ENCODE measurements around the gene OR52E4. TPM values are rescaled to one million over a fixed set of nuclear protein-coding genes. Genes with fewer than 3 reads are reported as not detected.

Gene OR52E4
- total and polyA plus RNA-seq, 2 experiments from 2014 or later, result not detected

- ATAC-seq (peak; percentile 80), DNase-seq (ENCODE audit: low spot score) (peak; percentile 33)
- Mint-ChIP-seq H3K27ac (peak overlapping the region; percentile 6; the same call in 1 of the 2 replicates), H3K9me3 (peaks cover 8% of the 10 kb centered on the region), H3K4me3 (no peak overlapping the region), H3K36me3 (ENCODE audit: low read depth) (peaks cover 6% of the 10 kb centered on the region; the same call in 2 of the 3 replicates), H3K4me1 (peaks cover 6% of the 10 kb centered on the region; the same call in 2 of the 3 replicates), H3K27me3 (ENCODE audit: insufficient read depth, low read depth, poor library complexity) (no peaks in the 10 kb centered on the region)
- no peaks in the 10 kb centered on the region for H3K36me3 ChIP-seq (ENCODE audit: insufficient read depth)
- no peaks in the 10 kb centered on the region for H3F3A ChIP-seq (replicated peaks; ENCODE audit: low read depth)
- no peak overlapping the region for H3K4me3 ChIP-seq
- TF ChIP-seq ZNF114 (CRISPR knock-in tag; IDR thresholded peaks at IDR 0.05) (no peak), CREB1 (CRISPR knock-in tag; IDR thresholded peaks at IDR 0.05; ENCODE audit: low read depth) (no peak), NANOG (IDR thresholded peaks at IDR 0.05; ENCODE audit: borderline replicate concordance) (no peak), EZH2 (IDR thresholded peaks at IDR 0.05; ENCODE audit: low read depth, unreplicated experiment) (no peak), ZNF331 (CRISPR knock-in tag; IDR thresholded peaks at IDR 0.05; ENCODE audit: low read depth) (no peak), CTCF (conservative IDR thresholded peaks at IDR 0.05; ENCODE audit: low read depth in 2 of 2) (no peak), EZH2phosphoT487 (IDR thresholded peaks at IDR 0.05; ENCODE audit: unreplicated experiment) (no peak), JUNB (IDR thresholded peaks at IDR 0.05; ENCODE audit: unreplicated experiment) (no peak), STAT1 (IDR thresholded peaks at IDR 0.05; ENCODE audit: unreplicated experiment) (no peak), POLR2AphosphoS5 (IDR thresholded peaks at IDR 0.05; ENCODE audit: low read depth) (no peak), ETS1 (IDR thresholded peaks at IDR 0.05) (no peak)
- TF ChIP-seq, protein P1, sequence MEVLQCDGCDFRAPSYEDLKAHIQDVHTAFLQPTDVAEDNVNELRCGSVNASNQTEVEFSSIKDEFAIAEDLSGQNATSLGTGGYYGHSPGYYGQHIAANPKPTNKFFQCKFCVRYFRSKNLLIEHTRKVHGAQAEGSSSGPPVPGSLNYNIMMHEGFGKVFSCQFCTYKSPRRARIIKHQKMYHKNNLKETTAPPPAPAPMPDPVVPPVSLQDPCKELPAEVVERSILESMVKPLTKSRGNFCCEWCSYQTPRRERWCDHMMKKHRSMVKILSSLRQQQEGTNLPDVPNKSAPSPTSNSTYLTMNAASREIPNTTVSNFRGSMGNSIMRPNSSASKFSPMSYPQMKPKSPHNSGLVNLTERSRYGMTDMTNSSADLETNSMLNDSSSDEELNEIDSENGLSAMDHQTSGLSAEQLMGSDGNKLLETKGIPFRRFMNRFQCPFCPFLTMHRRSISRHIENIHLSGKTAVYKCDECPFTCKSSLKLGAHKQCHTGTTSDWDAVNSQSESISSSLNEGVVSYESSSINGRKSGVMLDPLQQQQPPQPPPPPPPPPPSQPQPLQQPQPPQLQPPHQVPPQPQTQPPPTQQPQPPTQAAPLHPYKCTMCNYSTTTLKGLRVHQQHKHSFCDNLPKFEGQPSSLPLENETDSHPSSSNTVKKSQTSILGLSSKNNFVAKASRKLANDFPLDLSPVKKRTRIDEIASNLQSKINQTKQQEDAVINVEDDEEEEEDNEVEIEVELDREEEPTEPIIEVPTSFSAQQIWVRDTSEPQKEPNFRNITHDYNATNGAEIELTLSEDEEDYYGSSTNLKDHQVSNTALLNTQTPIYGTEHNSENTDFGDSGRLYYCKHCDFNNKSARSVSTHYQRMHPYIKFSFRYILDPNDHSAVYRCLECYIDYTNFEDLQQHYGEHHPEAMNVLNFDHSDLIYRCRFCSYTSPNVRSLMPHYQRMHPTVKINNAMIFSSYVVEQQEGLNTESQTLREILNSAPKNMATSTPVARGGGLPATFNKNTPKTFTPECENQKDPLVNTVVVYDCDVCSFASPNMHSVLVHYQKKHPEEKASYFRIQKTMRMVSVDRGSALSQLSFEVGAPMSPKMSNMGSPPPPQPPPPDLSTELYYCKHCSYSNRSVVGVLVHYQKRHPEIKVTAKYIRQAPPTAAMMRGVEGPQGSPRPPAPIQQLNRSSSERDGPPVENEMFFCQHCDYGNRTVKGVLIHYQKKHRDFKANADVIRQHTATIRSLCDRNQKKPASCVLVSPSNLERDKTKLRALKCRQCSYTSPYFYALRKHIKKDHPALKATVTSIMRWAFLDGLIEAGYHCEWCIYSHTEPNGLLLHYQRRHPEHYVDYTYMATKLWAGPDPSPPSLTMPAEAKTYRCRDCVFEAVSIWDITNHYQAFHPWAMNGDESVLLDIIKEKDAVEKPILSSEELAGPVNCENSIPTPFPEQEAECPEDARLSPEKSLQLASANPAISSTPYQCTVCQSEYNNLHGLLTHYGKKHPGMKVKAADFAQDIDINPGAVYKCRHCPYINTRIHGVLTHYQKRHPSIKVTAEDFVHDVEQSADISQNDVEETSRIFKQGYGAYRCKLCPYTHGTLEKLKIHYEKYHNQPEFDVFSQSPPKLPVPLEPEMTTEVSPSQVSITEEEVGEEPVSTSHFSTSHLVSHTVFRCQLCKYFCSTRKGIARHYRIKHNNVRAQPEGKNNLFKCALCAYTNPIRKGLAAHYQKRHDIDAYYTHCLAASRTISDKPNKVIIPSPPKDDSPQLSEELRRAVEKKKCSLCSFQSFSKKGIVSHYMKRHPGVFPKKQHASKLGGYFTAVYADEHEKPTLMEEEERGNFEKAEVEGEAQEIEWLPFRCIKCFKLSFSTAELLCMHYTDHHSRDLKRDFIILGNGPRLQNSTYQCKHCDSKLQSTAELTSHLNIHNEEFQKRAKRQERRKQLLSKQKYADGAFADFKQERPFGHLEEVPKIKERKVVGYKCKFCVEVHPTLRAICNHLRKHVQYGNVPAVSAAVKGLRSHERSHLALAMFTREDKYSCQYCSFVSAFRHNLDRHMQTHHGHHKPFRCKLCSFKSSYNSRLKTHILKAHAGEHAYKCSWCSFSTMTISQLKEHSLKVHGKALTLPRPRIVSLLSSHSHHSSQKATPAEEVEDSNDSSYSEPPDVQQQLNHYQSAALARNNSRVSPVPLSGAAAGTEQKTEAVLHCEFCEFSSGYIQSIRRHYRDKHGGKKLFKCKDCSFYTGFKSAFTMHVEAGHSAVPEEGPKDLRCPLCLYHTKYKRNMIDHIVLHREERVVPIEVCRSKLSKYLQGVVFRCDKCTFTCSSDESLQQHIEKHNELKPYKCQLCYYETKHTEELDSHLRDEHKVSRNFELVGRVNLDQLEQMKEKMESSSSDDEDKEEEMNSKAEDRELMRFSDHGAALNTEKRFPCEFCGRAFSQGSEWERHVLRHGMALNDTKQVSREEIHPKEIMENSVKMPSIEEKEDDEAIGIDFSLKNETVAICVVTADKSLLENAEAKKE (CRISPR knock-in tag; IDR thresholded peaks at IDR 0.05), result no peak
- TF ChIP-seq, protein P2, sequence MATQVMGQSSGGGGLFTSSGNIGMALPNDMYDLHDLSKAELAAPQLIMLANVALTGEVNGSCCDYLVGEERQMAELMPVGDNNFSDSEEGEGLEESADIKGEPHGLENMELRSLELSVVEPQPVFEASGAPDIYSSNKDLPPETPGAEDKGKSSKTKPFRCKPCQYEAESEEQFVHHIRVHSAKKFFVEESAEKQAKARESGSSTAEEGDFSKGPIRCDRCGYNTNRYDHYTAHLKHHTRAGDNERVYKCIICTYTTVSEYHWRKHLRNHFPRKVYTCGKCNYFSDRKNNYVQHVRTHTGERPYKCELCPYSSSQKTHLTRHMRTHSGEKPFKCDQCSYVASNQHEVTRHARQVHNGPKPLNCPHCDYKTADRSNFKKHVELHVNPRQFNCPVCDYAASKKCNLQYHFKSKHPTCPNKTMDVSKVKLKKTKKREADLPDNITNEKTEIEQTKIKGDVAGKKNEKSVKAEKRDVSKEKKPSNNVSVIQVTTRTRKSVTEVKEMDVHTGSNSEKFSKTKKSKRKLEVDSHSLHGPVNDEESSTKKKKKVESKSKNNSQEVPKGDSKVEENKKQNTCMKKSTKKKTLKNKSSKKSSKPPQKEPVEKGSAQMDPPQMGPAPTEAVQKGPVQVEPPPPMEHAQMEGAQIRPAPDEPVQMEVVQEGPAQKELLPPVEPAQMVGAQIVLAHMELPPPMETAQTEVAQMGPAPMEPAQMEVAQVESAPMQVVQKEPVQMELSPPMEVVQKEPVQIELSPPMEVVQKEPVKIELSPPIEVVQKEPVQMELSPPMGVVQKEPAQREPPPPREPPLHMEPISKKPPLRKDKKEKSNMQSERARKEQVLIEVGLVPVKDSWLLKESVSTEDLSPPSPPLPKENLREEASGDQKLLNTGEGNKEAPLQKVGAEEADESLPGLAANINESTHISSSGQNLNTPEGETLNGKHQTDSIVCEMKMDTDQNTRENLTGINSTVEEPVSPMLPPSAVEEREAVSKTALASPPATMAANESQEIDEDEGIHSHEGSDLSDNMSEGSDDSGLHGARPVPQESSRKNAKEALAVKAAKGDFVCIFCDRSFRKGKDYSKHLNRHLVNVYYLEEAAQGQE (IDR thresholded peaks at IDR 0.05; ENCODE audit: unreplicated experiment), result no peak
- H3K4me2 ChIP-seq, result no peak overlapping the region
- H3K4me1 ChIP-seq (ENCODE audit: insufficient read depth), result no peaks in the 10 kb centered on the region
- no peaks in the 10 kb centered on the region; the same call in 1 of the 2 replicates for H3K9me2 ChIP-seq (ENCODE audit: insufficient read depth)
- no peak overlapping the region for H3K27ac ChIP-seq (ENCODE audit: low read depth)
- no peaks in the 10 kb centered on the region for H4K20me1 ChIP-seq (replicated peaks; ENCODE audit: insufficient read depth)
- H3K79me2 ChIP-seq (replicated peaks; ENCODE audit: insufficient read depth), result no peaks in the 10 kb centered on the region
- H3K27me3 ChIP-seq (ENCODE audit: insufficient read depth), result no peaks in the 10 kb centered on the region
- H2AFZ ChIP-seq, result peak overlapping the region; percentile 98
These were observed 49.1 kb upstream of the OR52E4 start for GRCh38 chr11:5831196-5831829.
